Glutamatergic neuron (in vitro differentiated cells): ENCODE results near the gene JAZF1. TPM values are rescaled to one million over a fixed set of nuclear protein-coding genes. Genes with fewer than 3 reads are reported as not detected.

ENCODE experiments used
- DNase-seq: peaks from one replicate; pipeline ENCODE4 v3.0.0; 2022
- H3K27ac Mint-ChIP-seq: one replicate; pipeline ENCODE4 v1.8.0; 2020; ENCODE audit warnings: mild to moderate bottlenecking, mixed read lengths, inconsistent platforms; ENCODE audit not compliant: unreplicated experiment
- H3K27me3 Mint-ChIP-seq: one replicate; pipeline ENCODE4 v1.8.0; 2020; ENCODE audit warnings: mild to moderate bottlenecking, moderate library complexity, mixed read lengths, inconsistent platforms; ENCODE audit not compliant: unreplicated experiment
- H3K36me3 Mint-ChIP-seq: one replicate; pipeline ENCODE4 v1.8.0; 2020; ENCODE audit warnings: mild to moderate bottlenecking, mixed read lengths, inconsistent platforms; ENCODE audit not compliant: unreplicated experiment
- H3K4me1 Mint-ChIP-seq: one replicate; pipeline ENCODE4 v1.8.0; 2020; ENCODE audit warnings: mild to moderate bottlenecking, low read depth, mixed read lengths, inconsistent platforms; ENCODE audit not compliant: unreplicated experiment
- H3K4me3 Mint-ChIP-seq: one replicate; pipeline ENCODE4 v1.8.0; 2020; ENCODE audit warnings: mild to moderate bottlenecking, mixed read lengths, inconsistent platforms; ENCODE audit not compliant: unreplicated experiment
- H3K9me3 Mint-ChIP-seq: one replicate; pipeline ENCODE4 v1.8.0; 2020; ENCODE audit warnings: mild to moderate bottlenecking, moderate library complexity, mixed read lengths, inconsistent platforms; ENCODE audit not compliant: unreplicated experiment
- CTCF ChIP-seq: fragments of 200-600 bp; sonication (generic); IDR thresholded peaks from one replicate; pipeline ENCODE4 v1.5.0; 2021; ENCODE audit not compliant: partially characterized antibody, unreplicated experiment
- total RNA-seq: library from RNA; stranded (reverse); fragmentation: NEBNext Ultra II Directional; extraction: Animal tissue kit (Norgen Biotek cat#: 25700); gene quantifications from one replicate; pipeline ENCODE4 v1.2.1, GENCODE V29; 2021; ENCODE audit not compliant: unreplicated experiment

Gene JAZF1
- total RNA-seq, 1 donor from 2014 or later, result 14.1 TPM

- TF ChIP-seq CTCF, result no peak
- Mint-ChIP-seq H3K4me3 (no peak overlapping the region), H3K27ac (no peak overlapping the region), H3K27me3 (no peaks in the 10 kb centered on the region), H3K4me1 (peaks cover 3% of the 10 kb centered on the region), H3K36me3 (no peaks in the 10 kb centered on the region), H3K9me3 (no peaks in the 10 kb centered on the region)
- DNase-seq, result no peak
These were observed 135.0 kb downstream of the JAZF1 start for GRCh38 chr7:28045592-28045991.

GRCh38 chr7:28044825-28045224 is 135.8 kb downstream of the JAZF1 start:
- peaks cover 3% of the 10 kb centered on the region for H3K4me1 Mint-ChIP-seq
- no peak for TF ChIP-seq CTCF
- no peaks in the 10 kb centered on the region for H3K27me3 Mint-ChIP-seq

GRCh38 chr7:28042721-28043120 is 137.9 kb downstream of the JAZF1 start:
- peaks cover 3% of the 10 kb centered on the region for H3K4me1 Mint-ChIP-seq
- no peaks in the 10 kb centered on the region for H3K27me3 Mint-ChIP-seq
- no peaks in the 10 kb centered on the region for H3K36me3 Mint-ChIP-seq
- no peak for TF ChIP-seq CTCF
- DNase-seq, result no peak
- no peak overlapping the region for H3K27ac Mint-ChIP-seq
- H3K9me3 Mint-ChIP-seq, result no peaks in the 10 kb centered on the region
- no peak overlapping the region for H3K4me3 Mint-ChIP-seq

More at GRCh38 chr7:28044825-28045224, 135.8 kb downstream of the JAZF1 start:
- no peak overlapping the region for H3K4me3 Mint-ChIP-seq
- no peaks in the 10 kb centered on the region for H3K36me3 Mint-ChIP-seq
- no peak overlapping the region for H3K27ac Mint-ChIP-seq
- no peak for DNase-seq
- H3K9me3 Mint-ChIP-seq, result no peaks in the 10 kb centered on the region

GRCh38 chr7:28041508-28042314 is 138.9 kb downstream of the JAZF1 start:
- H3K4me3 Mint-ChIP-seq, result no peak overlapping the region
- no peaks in the 10 kb centered on the region for H3K9me3 Mint-ChIP-seq
- no peak overlapping the region for H3K27ac Mint-ChIP-seq
- TF ChIP-seq CTCF, result no peak
- no peak for DNase-seq
- H3K27me3 Mint-ChIP-seq, result no peaks in the 10 kb centered on the region
- no peaks in the 10 kb centered on the region for H3K36me3 Mint-ChIP-seq
- H3K4me1 Mint-ChIP-seq, result peaks cover 3% of the 10 kb centered on the region

- Mint-ChIP-seq H3K36me3 (no peaks in the 10 kb centered on the region), H3K27me3 (no peaks in the 10 kb centered on the region), H3K4me1 (no peaks in the 10 kb centered on the region), H3K27ac (no peak overlapping the region), H3K4me3 (no peak overlapping the region), H3K9me3 (no peaks in the 10 kb centered on the region)
- no peak for DNase-seq
- no peak for TF ChIP-seq CTCF
These were observed 142.3 kb downstream of the JAZF1 start for GRCh38 chr7:28038175-28038797.
